ENCODE results near the gene GAS6. TPM values are rescaled to one million over a fixed set of nuclear protein-coding genes. Genes with fewer than 3 reads are reported as not detected.

The GAS6 gene
- total RNA-seq, 1 donor from 2014 or later = 197 TPM

- peaks cover 14% of the 10 kb centered on the region for H3K36me3 ChIP-seq
- no peak overlapping the region for H3K27ac ChIP-seq
- DNase-seq (peak; percentile 58), ATAC-seq (no peak)
- H3K27me3 ChIP-seq = no peaks in the 10 kb centered on the region
- H3K9me3 ChIP-seq = no peaks in the 10 kb centered on the region
- H3K4me3 ChIP-seq = no peak overlapping the region
- TF ChIP-seq, protein P1, sequence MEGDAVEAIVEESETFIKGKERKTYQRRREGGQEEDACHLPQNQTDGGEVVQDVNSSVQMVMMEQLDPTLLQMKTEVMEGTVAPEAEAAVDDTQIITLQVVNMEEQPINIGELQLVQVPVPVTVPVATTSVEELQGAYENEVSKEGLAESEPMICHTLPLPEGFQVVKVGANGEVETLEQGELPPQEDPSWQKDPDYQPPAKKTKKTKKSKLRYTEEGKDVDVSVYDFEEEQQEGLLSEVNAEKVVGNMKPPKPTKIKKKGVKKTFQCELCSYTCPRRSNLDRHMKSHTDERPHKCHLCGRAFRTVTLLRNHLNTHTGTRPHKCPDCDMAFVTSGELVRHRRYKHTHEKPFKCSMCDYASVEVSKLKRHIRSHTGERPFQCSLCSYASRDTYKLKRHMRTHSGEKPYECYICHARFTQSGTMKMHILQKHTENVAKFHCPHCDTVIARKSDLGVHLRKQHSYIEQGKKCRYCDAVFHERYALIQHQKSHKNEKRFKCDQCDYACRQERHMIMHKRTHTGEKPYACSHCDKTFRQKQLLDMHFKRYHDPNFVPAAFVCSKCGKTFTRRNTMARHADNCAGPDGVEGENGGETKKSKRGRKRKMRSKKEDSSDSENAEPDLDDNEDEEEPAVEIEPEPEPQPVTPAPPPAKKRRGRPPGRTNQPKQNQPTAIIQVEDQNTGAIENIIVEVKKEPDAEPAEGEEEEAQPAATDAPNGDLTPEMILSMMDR (IDR thresholded peaks at IDR 0.05) = no peak
- H3K4me1 ChIP-seq = peaks cover 10% of the 10 kb centered on the region
- intact Hi-C loops (cut with DNase I) = no loop called here
Observed at GRCh38 chr13:113846636-113847318, 17.1 kb downstream of the GAS6 start.

DNA sequence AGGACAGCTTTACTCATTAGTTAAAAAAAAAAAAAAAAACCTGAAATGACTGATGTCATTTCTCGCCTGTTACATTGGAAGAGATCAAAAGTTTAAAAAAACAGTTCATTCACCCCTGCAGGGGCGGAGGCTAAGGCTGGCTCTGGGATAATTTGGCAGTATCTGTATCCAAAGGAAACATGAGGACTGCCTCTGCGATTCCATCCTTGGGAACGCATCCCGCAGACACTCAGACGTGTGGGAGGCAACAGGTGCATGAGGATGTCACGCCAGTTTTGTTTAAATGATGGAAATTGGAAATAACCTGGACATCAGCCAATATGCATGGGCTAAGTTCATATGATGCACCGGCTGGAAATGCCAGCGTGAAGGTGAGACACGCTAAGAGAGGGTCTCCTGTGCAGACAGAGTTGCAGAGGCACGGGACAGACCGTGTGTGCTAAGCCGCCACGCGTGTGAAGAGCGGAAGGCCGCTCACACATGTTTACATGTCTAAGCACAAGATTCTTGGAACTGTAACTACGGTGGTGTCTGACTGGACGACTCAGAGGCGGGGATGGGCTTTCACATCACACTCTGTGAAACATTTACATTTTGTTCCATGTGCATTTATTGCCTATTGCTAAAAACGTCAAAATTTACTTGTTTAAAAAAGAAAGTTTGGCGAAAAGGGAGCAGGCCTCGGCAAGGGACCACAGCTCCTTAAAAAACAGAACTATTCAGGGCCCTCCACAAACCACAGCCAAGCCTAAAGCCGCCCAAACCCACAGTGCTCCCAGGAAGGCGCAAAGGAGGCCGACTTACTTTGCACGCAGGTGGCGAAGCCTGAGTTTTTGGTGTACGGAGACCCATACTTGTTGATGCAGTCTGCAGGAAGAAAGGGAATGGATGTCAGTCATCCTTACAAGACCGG is 17.9 kb downstream of the GAS6 start:
- intact Hi-C loops (cut with DNase I) = no loop called here
- TF ChIP-seq, protein P1 (IDR thresholded peaks at IDR 0.05) = no peak
- DNase-seq (peak; percentile 38), ATAC-seq (no peak)
- peaks cover 10% of the 10 kb centered on the region for H3K4me1 ChIP-seq
- H3K27ac ChIP-seq = no peak overlapping the region
- H3K36me3 ChIP-seq = peaks cover 14% of the 10 kb centered on the region
- no peak overlapping the region for H3K4me3 ChIP-seq
- no peaks in the 10 kb centered on the region for H3K9me3 ChIP-seq
- no peaks in the 10 kb centered on the region for H3K27me3 ChIP-seq

GRCh38 chr13:113845055-113845454 is 18.8 kb downstream of the GAS6 start:
- TF ChIP-seq, protein P1 (IDR thresholded peaks at IDR 0.05) = no peak
- Histone ChIP-seq H3K36me3 (peaks cover 14% of the 10 kb centered on the region), H3K4me3 (no peak overlapping the region), H3K4me1 (peaks cover 19% of the 10 kb centered on the region), H3K27me3 (no peaks in the 10 kb centered on the region), H3K27ac (no peak overlapping the region), H3K9me3 (no peaks in the 10 kb centered on the region)
- ATAC-seq (no peak), DNase-seq (peak; percentile 54)
- intact Hi-C loops (cut with DNase I) = no loop called here

DNA sequence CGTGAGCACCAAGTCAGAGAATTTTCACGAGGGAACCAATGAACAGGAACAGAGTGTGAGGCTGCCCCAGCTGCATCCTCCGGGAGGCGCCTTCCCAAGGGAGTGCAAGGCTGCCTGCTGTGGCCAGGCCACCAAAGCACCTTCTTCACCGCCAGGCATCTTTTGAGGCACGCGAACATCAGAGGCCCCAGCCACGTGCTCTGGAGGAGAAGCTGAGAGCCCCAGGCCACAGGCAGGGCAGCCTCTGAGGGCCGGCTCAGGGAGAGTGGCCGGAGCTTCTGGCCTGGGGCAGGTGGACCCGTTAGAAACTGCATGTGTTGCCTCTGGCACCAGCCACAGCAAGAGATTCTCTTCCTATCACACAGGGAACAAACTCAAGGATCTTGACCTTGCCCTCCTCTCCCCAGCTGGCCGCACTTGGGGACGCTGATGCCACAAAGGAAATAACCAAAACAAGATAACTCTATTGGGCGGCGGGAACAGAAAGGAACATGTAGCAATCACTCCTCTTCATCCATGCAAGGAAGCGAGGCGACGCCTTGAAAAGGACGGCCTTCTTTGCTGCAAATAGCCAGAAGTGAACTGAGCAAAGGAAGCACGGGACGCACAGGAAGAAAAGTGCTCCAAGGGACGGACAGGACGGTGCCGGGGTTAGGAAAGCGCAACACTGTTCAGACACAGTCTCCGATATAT is 19.9 kb downstream of the GAS6 start:
- Histone ChIP-seq H3K4me3 (no peak overlapping the region), H3K4me1 (peaks cover 21% of the 10 kb centered on the region), H3K9me3 (no peaks in the 10 kb centered on the region), H3K36me3 (peaks cover 14% of the 10 kb centered on the region), H3K27ac (no peak overlapping the region), H3K27me3 (no peaks in the 10 kb centered on the region)
- TF ChIP-seq, protein P1 (IDR thresholded peaks at IDR 0.05) = no peak
- peak; percentile 54 for DNase-seq
- intact Hi-C loops (cut with DNase I) = no loop called here
- ATAC-seq = no peak

DNA sequence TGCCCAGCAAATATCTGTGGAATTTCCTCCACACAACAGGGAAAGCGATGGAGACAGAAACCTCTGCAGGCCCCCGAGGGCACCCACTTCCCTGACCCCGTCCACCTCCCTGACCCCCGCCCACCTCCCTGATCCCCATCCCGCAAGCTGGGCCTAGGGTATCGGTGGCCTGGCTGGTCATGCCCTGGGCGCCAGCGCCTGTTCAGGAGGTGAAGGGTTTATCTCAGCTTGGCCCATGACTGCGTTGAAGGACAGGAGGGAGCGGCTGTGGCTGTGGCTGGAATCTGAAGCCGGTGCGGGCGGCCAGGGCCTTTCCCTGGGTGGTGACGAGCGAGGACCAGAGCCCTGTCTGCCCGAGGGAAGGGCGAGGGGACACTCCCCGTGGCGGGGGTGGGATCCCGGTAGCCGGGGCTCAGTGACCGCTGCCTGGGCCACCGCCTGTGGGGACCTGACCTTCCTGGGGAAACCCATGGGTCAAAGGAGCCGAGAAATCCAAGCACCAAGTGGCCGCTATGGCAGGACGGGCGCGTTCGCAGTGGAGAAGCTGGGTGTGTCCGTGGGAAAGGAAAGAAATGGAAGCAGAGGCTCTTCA is 20.7 kb downstream of the GAS6 start:
- Histone ChIP-seq H3K27me3 (no peaks in the 10 kb centered on the region), H3K36me3 (peaks cover 14% of the 10 kb centered on the region), H3K4me3 (no peak overlapping the region), H3K27ac (no peak overlapping the region), H3K9me3 (no peaks in the 10 kb centered on the region), H3K4me1 (peaks cover 28% of the 10 kb centered on the region)
- ATAC-seq = no peak
- peak; percentile 61 for DNase-seq
- intact Hi-C loops (cut with DNase I) = no loop called here
- TF ChIP-seq, protein P1 (IDR thresholded peaks at IDR 0.05) = no peak

Measured in upper lobe of right lung (tissue), 1 donor.